ENCODE results near the gene ZNF684. TPM values are rescaled to one million over a fixed set of nuclear protein-coding genes. Genes with fewer than 3 reads are reported as not detected.

ZNF684 gene
- total and polyA plus RNA-seq, 2 experiments from 2014 or later, result 7.6 to 8.9 TPM

DNA sequence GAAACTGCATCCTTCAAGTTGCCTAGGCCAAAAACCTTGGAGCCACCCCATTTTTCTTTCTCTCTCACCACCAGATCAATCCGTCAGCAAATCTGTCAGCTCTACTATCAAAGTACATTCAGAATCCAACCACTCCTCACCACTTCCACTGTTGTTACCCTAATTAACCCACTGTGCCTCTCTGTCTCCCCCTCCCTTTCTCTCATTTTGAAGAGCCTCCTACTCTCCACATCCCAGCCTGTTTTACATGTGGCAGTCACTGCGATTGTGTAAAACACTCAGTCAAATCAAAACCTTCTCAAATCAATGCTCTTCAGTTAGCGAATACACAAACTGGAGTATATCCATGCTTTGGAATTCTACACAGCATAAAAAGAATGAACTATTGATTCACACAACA, 33.1 kb downstream of the ZNF684 start (continued):
- TF ChIP-seq ZNF114 (CRISPR knock-in tag; IDR thresholded peaks at IDR 0.05) (no peak), CREB1 (CRISPR knock-in tag; IDR thresholded peaks at IDR 0.05; ENCODE audit: low read depth) (no peak), POLR2AphosphoS5 (IDR thresholded peaks at IDR 0.05; ENCODE audit: low read depth) (no peak)

DNA sequence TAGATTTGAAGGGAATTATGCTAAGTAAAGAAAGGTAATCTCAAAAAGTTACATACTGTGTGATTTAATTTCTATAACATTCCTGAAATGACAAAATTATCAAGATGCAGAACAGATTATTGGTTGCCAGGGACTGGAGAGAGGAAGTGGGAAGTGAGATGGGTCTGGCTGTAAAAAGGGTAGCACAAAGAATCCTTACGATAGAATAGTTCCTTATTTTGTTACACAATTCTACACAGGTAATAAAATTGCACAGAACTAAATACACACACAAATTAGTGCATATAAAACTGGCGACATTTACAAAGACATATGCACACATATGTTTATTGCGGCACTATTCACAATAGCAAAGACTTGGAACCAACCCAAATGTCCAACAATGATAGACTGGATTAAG, 33.5 kb downstream of the ZNF684 start:
- TF ChIP-seq EZH2phosphoT487 (IDR thresholded peaks at IDR 0.05; ENCODE audit: unreplicated experiment) (no peak), ZNF114 (CRISPR knock-in tag; IDR thresholded peaks at IDR 0.05) (no peak), ZNF331 (CRISPR knock-in tag; IDR thresholded peaks at IDR 0.05; ENCODE audit: low read depth) (no peak), STAT1 (IDR thresholded peaks at IDR 0.05; ENCODE audit: unreplicated experiment) (no peak), EZH2 (IDR thresholded peaks at IDR 0.05; ENCODE audit: low read depth, unreplicated experiment) (no peak), JUNB (IDR thresholded peaks at IDR 0.05; ENCODE audit: unreplicated experiment) (no peak), CREB1 (CRISPR knock-in tag; IDR thresholded peaks at IDR 0.05; ENCODE audit: low read depth) (no peak), NANOG (IDR thresholded peaks at IDR 0.05; ENCODE audit: borderline replicate concordance) (no peak), POLR2AphosphoS5 (IDR thresholded peaks at IDR 0.05; ENCODE audit: low read depth) (no peak)
- TF ChIP-seq, protein P1, sequence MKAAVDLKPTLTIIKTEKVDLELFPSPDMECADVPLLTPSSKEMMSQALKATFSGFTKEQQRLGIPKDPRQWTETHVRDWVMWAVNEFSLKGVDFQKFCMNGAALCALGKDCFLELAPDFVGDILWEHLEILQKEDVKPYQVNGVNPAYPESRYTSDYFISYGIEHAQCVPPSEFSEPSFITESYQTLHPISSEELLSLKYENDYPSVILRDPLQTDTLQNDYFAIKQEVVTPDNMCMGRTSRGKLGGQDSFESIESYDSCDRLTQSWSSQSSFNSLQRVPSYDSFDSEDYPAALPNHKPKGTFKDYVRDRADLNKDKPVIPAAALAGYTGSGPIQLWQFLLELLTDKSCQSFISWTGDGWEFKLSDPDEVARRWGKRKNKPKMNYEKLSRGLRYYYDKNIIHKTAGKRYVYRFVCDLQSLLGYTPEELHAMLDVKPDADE (IDR thresholded peaks at IDR 0.05), result no peak
- TF ChIP-seq, protein P2, sequence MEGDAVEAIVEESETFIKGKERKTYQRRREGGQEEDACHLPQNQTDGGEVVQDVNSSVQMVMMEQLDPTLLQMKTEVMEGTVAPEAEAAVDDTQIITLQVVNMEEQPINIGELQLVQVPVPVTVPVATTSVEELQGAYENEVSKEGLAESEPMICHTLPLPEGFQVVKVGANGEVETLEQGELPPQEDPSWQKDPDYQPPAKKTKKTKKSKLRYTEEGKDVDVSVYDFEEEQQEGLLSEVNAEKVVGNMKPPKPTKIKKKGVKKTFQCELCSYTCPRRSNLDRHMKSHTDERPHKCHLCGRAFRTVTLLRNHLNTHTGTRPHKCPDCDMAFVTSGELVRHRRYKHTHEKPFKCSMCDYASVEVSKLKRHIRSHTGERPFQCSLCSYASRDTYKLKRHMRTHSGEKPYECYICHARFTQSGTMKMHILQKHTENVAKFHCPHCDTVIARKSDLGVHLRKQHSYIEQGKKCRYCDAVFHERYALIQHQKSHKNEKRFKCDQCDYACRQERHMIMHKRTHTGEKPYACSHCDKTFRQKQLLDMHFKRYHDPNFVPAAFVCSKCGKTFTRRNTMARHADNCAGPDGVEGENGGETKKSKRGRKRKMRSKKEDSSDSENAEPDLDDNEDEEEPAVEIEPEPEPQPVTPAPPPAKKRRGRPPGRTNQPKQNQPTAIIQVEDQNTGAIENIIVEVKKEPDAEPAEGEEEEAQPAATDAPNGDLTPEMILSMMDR (conservative IDR thresholded peaks at IDR 0.05; ENCODE audit: low read depth in 2 of 2), result no peak
- TF ChIP-seq, protein P3, sequence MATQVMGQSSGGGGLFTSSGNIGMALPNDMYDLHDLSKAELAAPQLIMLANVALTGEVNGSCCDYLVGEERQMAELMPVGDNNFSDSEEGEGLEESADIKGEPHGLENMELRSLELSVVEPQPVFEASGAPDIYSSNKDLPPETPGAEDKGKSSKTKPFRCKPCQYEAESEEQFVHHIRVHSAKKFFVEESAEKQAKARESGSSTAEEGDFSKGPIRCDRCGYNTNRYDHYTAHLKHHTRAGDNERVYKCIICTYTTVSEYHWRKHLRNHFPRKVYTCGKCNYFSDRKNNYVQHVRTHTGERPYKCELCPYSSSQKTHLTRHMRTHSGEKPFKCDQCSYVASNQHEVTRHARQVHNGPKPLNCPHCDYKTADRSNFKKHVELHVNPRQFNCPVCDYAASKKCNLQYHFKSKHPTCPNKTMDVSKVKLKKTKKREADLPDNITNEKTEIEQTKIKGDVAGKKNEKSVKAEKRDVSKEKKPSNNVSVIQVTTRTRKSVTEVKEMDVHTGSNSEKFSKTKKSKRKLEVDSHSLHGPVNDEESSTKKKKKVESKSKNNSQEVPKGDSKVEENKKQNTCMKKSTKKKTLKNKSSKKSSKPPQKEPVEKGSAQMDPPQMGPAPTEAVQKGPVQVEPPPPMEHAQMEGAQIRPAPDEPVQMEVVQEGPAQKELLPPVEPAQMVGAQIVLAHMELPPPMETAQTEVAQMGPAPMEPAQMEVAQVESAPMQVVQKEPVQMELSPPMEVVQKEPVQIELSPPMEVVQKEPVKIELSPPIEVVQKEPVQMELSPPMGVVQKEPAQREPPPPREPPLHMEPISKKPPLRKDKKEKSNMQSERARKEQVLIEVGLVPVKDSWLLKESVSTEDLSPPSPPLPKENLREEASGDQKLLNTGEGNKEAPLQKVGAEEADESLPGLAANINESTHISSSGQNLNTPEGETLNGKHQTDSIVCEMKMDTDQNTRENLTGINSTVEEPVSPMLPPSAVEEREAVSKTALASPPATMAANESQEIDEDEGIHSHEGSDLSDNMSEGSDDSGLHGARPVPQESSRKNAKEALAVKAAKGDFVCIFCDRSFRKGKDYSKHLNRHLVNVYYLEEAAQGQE (IDR thresholded peaks at IDR 0.05; ENCODE audit: unreplicated experiment), result no peak
- TF ChIP-seq, protein P4, sequence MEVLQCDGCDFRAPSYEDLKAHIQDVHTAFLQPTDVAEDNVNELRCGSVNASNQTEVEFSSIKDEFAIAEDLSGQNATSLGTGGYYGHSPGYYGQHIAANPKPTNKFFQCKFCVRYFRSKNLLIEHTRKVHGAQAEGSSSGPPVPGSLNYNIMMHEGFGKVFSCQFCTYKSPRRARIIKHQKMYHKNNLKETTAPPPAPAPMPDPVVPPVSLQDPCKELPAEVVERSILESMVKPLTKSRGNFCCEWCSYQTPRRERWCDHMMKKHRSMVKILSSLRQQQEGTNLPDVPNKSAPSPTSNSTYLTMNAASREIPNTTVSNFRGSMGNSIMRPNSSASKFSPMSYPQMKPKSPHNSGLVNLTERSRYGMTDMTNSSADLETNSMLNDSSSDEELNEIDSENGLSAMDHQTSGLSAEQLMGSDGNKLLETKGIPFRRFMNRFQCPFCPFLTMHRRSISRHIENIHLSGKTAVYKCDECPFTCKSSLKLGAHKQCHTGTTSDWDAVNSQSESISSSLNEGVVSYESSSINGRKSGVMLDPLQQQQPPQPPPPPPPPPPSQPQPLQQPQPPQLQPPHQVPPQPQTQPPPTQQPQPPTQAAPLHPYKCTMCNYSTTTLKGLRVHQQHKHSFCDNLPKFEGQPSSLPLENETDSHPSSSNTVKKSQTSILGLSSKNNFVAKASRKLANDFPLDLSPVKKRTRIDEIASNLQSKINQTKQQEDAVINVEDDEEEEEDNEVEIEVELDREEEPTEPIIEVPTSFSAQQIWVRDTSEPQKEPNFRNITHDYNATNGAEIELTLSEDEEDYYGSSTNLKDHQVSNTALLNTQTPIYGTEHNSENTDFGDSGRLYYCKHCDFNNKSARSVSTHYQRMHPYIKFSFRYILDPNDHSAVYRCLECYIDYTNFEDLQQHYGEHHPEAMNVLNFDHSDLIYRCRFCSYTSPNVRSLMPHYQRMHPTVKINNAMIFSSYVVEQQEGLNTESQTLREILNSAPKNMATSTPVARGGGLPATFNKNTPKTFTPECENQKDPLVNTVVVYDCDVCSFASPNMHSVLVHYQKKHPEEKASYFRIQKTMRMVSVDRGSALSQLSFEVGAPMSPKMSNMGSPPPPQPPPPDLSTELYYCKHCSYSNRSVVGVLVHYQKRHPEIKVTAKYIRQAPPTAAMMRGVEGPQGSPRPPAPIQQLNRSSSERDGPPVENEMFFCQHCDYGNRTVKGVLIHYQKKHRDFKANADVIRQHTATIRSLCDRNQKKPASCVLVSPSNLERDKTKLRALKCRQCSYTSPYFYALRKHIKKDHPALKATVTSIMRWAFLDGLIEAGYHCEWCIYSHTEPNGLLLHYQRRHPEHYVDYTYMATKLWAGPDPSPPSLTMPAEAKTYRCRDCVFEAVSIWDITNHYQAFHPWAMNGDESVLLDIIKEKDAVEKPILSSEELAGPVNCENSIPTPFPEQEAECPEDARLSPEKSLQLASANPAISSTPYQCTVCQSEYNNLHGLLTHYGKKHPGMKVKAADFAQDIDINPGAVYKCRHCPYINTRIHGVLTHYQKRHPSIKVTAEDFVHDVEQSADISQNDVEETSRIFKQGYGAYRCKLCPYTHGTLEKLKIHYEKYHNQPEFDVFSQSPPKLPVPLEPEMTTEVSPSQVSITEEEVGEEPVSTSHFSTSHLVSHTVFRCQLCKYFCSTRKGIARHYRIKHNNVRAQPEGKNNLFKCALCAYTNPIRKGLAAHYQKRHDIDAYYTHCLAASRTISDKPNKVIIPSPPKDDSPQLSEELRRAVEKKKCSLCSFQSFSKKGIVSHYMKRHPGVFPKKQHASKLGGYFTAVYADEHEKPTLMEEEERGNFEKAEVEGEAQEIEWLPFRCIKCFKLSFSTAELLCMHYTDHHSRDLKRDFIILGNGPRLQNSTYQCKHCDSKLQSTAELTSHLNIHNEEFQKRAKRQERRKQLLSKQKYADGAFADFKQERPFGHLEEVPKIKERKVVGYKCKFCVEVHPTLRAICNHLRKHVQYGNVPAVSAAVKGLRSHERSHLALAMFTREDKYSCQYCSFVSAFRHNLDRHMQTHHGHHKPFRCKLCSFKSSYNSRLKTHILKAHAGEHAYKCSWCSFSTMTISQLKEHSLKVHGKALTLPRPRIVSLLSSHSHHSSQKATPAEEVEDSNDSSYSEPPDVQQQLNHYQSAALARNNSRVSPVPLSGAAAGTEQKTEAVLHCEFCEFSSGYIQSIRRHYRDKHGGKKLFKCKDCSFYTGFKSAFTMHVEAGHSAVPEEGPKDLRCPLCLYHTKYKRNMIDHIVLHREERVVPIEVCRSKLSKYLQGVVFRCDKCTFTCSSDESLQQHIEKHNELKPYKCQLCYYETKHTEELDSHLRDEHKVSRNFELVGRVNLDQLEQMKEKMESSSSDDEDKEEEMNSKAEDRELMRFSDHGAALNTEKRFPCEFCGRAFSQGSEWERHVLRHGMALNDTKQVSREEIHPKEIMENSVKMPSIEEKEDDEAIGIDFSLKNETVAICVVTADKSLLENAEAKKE (CRISPR knock-in tag; IDR thresholded peaks at IDR 0.05), result no peak
- Histone ChIP-seq H3K4me2 (no peak overlapping the region), H3K27me3 (ENCODE audit: insufficient read depth) (no peaks in the 10 kb centered on the region), H2AFZ (no peak overlapping the region), H3K36me3 (ENCODE audit: insufficient read depth) (no peaks in the 10 kb centered on the region), H3K9me2 (ENCODE audit: insufficient read depth) (no peaks in the 10 kb centered on the region), H3K27ac (ENCODE audit: low read depth) (no peak overlapping the region), H4K20me1 (replicated peaks; ENCODE audit: insufficient read depth) (no peaks in the 10 kb centered on the region), H3K79me2 (replicated peaks; ENCODE audit: insufficient read depth) (no peaks in the 10 kb centered on the region), H3F3A (replicated peaks; ENCODE audit: low read depth) (no peaks in the 10 kb centered on the region), H3K4me3 (no peak overlapping the region), H3K4me1 (ENCODE audit: insufficient read depth) (no peaks in the 10 kb centered on the region)
- Mint-ChIP-seq H3K9me3 (peaks cover 1% of the 10 kb centered on the region; the same call in 1 of the 3 replicates), H3K27ac (no peak overlapping the region), H3K36me3 (ENCODE audit: low read depth) (peaks cover under 1% of the 10 kb centered on the region; the same call in 1 of the 3 replicates), H3K4me1 (peaks cover 4% of the 10 kb centered on the region; the same call in 1 of the 3 replicates), H3K4me3 (no peak overlapping the region), H3K27me3 (ENCODE audit: insufficient read depth, low read depth, poor library complexity) (no peaks in the 10 kb centered on the region)
- DNase-seq (ENCODE audit: low spot score), result no peak
- ATAC-seq, result no peak
